A549 treated with GW870086 at 1 μM for 4 hours (cell line): ENCODE measurements around the gene RNF125. TPM values are rescaled to one million over a fixed set of nuclear protein-coding genes. Genes with fewer than 3 reads are reported as not detected.

ENCODE experiments used
- total RNA-seq: library from RNA; stranded (reverse); fragments of 200-300 nt; extraction: Qiagen RNA extraction; gene quantifications from 5 replicates; pipeline ENCODE4 v1.2.3, GENCODE V29; 2022; ENCODE audit warnings: low read depth

Gene RNF125
- total RNA-seq: 0.19 to 0.42 TPM (median 0.31 TPM) in 5 replicates

DNA sequence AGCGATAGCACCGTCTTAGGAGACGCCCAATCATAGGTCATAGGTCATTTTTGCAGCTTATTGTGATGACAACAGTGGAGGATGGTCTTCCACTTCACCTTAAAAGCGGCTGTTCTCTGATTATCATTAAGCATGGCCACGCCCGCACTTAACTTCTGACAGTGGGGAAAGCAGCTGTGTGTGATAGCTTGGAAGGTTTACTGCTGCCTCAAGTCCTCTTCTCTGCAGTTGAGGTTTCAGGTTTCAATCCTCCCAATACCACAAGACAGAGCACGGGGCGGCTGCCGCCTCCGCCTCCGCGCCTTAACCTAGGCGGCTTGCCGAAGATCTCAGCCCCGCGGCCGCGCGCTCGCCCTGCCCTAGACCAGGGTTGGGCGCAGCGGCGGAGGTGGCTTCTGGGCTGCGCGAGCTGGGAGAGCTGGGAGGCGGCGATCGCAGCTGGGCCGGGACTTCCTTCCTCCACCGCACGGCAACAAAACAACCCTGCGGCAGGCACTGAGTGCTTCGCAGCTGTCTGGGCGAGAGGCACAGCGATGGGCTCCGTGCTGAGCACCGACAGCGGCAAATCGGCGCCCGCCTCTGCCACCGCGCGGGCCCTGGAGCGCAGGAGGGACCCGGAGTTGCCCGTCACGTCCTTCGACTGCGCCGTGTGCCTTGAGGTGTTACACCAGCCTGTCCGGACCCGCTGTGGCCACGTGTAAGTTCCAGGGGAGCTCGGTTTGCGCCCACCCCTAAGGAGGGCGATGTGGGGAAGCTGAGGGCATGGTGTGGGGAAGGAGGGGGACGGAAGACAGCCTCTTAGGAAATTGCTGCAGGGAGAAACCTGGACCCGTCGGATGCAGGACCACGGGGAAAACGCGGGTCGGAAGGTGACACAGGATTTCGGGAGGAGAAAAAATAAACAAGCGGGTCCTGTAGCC lies at the start of gene RNF125:
TSS of gene RNF125 (plus strand) at position 495 of the 920 bp plus-strand sequence. CDS start at position 534, 39 bp downstream.

DNA sequence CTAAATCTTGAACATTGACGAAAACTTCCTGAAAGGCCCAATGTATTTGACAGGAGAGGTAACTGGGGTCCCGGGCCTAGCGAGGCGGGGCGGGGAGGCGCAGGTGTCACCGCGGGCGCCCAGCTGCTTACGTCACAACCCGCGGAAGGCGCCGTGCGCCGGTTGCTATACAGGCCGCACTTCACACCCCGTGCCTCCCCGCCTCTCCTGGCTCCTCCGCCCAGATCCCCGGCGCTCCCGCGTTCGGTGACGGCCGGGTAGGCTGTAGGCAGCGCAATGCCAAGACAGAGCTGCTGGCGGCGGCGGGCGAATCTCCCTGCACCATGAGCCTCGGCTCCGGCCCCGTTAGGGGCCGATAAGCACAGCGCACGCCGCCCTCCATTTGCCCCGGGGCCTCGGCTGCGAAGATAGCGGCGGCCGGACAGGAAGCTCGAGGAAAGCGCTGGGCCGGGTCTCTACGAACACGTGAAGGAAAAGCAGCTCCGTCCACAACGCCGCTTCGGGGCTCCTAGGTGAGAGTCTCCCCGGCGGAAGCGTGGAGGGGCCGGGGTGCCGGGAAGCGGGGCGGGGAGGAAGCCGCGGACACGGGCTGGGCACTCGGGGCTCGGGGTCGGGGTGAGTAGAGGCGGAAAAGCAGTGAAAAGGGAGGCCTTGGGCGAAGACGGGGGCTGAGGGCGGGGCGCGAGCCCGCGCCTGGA lies 73.2 kb downstream of the RNF125 start, which contains the start of gene RNF138:
TSS of gene RNF138 (plus strand) at position 151 of the 698 bp plus-strand sequence. CDS start 903 bp downstream, outside the sequence.

Other genes starting within 250 kb of the RNF125 start
- 9.6 to 15.0 TPM (median 13.6 TPM) in 5 replicates for gene TRAPPC8, start 75.7 kb upstream of the RNF125 start, total RNA-seq
- gene RNF138, start 73.0 kb downstream of the RNF125 start, total RNA-seq: 9.6 to 13.7 TPM (median 12.9 TPM) in 5 replicates
- 0.05 TPM in 1 of 5 replicates, not detected in the others for gene MEP1B, start 171.2 kb downstream of the RNF125 start, total RNA-seq